ENCODE results near the gene IGSF9.

The IGSF9 gene, protein sequence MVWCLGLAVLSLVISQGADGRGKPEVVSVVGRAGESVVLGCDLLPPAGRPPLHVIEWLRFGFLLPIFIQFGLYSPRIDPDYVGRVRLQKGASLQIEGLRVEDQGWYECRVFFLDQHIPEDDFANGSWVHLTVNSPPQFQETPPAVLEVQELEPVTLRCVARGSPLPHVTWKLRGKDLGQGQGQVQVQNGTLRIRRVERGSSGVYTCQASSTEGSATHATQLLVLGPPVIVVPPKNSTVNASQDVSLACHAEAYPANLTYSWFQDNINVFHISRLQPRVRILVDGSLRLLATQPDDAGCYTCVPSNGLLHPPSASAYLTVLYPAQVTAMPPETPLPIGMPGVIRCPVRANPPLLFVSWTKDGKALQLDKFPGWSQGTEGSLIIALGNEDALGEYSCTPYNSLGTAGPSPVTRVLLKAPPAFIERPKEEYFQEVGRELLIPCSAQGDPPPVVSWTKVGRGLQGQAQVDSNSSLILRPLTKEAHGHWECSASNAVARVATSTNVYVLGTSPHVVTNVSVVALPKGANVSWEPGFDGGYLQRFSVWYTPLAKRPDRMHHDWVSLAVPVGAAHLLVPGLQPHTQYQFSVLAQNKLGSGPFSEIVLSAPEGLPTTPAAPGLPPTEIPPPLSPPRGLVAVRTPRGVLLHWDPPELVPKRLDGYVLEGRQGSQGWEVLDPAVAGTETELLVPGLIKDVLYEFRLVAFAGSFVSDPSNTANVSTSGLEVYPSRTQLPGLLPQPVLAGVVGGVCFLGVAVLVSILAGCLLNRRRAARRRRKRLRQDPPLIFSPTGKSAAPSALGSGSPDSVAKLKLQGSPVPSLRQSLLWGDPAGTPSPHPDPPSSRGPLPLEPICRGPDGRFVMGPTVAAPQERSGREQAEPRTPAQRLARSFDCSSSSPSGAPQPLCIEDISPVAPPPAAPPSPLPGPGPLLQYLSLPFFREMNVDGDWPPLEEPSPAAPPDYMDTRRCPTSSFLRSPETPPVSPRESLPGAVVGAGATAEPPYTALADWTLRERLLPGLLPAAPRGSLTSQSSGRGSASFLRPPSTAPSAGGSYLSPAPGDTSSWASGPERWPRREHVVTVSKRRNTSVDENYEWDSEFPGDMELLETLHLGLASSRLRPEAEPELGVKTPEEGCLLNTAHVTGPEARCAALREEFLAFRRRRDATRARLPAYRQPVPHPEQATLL

DNA sequence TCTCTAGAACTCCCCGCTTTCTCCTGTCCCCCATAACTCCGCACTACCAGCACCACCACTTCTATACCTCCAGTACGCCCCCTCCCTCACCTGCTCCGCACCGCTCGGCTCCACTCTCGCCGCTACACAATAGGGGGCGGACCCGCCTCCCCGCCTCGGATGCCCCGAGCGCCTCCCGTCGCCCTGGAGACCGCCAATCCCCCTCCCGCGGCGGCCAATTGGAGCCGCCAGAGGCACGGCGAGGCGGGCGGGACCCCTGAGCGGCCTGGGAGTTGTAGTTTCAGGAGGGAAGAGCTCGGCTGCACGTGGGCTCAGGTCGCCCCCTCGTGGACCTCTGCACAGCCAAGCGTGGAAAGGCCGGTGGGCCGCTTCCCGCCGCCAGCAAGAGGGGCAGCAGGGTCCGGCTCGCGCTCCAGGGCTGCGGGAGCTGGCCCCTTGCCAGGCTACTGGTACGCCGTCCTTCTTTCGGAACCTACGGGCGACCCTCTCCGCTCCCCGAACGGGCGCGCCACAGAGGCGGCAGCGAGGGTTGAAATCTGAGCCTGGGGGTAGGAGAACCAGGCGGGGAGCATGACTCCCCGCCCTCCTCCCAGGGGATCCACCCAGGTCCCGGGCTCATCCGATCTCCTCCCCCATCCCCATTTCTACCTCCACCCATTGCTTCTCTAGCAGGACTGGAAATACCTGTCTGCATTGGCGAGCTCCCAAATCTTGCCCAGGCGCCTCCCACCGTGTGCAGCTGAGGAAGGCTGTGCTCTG is at the start of gene IGSF9:
Gene IGSF9, minus strand, starts transcription at position 131 of the 759 bp plus-strand sequence. CDS start 2,159 bp downstream, outside the sequence.
- DNase-seq: peak; percentile 68

DNA sequence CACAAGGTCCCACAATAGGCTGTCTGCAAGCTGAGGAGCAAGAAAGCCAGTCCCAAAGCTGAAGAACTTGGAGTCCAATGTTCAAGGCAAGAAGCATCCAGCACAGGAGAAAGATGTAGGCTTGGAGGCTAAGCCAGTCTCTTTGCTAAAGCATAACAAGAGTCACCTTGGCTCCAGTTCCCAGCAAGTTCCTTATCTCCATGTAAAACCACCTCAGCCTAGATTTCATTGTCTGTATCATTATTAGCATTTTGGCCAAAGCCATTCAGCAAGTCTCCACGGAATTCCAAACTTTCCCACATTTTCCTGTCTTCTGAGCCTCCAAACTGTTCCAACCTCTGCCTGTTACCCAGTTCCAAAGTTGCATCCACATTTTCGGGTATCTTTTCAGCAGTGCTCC is 49.5 kb upstream of the IGSF9 start:
- DNase-seq: no peak

DNA sequence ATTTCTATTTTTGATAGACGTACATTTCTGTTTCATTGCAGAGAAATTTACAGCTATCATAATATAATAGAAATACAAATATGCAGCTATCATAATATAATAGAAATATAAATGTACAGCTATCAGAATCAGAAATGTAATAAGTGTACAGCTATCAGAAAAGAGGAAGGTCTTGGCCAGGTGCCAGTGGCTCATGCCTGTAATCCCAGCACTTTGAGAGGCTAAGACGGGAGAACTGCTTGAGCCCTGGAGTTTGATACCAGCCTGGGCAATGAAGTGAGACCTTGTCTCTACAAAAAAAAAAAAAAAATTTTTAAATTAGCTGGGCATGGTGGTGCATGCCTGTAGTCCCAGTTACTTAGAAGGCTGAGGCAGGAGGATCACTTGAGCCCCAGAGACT is 48.5 kb upstream of the IGSF9 start:
- no peak for DNase-seq

DNA sequence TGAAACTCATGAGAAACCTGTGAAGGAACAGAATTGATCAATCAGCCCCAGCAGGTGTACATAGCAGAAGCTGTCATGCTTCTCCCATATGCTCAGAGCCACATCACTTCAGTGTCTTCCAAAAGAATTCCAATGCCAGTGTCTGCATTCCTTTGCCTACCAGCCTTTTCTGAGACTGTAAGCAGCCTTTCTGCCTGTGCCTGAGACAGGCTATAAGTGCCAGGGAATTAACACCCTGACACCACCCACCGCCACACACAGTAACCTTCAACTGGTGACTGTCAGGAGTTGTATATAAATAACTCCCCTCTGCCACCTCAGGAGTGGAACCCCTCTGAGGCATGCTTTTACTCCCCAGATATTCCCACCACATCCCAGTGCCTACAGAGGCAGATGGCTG is 46.7 kb upstream of the IGSF9 start:
- no peak for DNase-seq

DNA sequence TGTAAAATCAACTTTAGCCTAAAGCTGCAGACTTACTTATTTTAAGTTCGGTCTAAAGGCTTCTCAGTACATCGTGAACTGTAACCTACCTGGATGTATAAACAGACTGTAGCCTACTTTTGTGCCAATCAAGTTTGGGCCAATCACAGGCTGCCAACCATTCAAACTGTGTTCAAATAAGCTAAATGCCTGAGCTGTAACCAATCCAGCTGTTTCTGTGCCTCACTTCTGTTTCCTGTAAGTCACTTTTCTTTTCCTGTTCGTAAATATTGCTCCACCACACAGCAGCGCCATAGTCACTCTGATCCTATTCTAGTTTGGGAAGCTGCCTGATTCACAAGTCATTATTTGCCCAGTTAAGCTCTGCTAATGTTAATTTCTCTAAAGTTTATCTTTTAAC is 46.1 kb upstream of the IGSF9 start:
- no peak for DNase-seq

DNA sequence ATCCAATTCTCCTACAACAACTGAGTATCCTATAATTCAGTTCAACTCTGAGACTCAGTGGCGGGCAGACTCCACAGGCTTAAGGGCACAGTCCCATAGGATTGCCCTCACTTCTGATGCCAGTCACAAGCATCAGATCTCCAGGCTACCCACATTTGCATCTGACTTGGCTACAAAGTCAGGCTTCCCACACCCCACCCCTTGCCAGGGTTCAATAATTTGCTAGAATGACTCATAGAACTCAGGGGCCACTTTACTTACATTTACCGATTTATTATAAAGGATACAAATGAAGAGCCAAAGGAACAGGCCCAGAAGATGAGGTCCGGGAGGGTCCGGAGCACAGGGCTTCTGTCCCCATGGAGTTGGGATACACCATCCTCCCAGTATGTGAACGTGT is 44.6 kb upstream of the IGSF9 start:
- no peak for DNase-seq

DNA sequence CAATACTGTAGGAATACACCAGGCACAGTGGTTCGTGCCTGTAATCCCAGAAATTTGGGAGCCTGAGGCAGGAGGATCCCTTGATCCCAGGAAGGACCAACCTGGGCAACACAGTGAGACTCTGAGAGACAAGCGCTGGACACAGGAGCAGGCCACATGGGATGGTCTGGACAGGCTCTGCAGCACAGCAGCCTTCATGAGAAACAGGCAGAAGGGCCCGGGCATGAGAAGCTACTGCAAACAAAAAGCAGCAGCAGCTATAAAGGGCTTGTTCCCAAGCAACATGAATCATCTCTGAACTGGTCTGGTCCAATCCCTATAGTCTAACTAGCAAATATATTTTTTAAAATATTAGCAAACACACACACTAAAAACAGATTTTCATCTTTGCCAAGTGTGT is 44.2 kb upstream of the IGSF9 start:
- no peak for DNase-seq

DNA sequence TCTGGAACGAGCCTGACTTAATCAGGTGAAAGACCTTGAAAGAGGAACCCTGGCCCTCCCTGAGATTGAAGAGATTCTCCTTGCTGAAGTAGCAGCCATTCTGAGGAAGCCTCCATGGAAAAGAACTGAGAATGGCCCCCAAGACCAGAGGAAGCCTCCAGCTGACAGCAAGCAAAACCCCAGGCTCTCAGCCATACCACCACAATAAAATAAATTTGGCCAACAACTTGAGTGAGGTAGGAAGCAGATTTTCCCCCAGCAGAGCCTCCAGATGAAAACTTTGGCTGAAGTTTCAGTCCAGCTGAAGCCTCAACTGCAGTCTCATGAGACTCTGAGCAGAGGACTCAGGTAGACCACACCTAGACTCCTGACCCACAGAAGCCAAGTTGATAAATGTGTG is 42.6 kb upstream of the IGSF9 start:
- no peak for DNase-seq

DNA sequence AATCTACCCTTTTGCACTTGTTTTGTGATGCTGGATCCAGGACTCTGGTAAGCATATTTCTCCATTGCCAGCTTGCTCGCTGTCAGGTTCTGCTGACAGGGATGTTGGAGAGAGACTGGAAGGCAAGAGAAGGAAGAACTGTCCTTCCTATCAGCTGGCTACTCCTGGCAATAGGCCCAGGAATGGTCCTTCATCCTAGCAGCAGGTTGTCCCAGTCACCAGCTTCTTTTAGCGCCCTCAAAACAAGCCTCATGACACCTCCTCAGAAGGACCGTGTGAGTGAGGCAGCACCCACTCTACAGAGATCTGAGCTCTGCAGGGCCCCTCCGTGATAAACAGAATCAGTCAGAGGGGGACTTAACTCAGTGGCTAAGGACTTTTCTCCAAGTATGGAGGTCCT is 41.8 kb upstream of the IGSF9 start:
- DNase-seq: no peak

DNA sequence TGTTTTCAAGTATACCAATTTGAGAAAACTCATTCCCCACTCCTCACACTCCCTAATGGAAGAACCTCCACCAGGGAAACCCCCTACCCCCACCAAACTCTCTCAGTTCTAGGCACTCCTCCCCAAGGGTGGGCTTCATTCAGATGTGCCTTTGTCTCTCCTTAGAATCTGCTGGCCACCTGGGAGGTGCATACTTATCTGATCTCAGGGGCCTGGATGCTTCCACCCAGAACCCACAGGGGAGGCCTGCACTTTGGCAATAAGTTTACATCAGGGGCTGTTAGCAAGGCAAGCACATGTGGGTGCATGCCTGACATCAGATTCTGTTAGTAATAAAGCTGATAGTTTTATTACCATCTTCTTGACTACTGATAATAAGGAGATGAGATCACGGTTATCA is 41.1 kb upstream of the IGSF9 start:
- no peak for DNase-seq

DNA sequence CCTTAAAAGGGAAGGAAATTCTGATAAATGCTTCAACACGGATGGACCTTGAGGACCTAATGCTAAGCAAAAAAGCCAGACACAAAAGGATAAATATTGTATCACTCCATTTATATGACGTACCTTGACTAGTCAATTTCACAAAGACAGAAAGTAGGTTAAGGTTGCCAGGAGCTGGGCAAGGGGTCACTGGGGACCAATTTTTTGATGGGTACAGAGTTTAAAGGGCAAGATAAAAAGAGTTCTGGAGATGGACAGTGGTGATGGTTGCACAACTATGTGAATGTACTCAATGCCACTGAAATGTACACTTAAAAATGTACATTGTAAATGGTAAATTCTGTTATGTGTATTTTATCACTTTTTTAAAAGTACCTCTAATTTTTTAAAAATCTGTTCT is 40.7 kb upstream of the IGSF9 start:
- no peak for DNase-seq

DNA sequence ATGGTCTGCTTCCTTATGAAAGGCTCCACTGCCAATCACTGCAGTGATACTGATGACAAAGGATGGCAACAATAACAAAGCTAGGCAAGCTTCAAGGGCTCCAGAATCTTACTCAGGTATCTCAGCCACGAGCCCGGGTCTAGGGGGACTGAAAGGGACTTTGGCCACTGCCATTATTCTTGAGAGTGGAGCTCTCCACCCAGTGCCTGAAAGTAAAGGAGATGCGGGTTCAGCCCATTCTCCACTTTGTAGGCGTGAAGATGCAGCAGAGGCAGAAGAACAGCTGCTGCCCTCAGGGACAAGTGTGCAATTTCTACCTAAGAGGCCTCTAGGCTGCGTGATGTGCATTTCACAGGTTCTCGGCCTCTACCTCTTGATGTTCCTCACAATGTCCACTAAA is 40.1 kb upstream of the IGSF9 start:
- no peak for DNase-seq

DNA sequence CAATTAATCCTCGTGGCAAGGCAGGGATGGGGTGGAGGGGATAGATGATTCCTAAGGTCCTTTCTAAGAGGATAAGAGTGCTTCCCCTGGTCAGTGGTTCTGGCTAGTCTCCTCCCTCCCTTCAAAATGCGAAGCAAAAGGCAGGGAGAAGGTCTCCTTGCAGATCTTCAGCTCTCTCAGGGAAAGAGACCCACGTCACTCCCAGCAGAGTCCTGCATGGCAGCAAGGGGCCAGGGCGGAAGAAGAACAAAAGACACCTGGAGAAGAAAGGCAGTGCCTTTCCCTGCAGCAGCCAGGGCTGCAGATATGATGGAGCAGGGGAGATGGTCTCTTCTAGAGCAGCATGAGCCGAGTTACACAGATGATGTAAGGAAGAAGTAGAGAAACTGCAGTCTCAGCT is 38.3 kb upstream of the IGSF9 start:
- DNase-seq: no peak

DNA sequence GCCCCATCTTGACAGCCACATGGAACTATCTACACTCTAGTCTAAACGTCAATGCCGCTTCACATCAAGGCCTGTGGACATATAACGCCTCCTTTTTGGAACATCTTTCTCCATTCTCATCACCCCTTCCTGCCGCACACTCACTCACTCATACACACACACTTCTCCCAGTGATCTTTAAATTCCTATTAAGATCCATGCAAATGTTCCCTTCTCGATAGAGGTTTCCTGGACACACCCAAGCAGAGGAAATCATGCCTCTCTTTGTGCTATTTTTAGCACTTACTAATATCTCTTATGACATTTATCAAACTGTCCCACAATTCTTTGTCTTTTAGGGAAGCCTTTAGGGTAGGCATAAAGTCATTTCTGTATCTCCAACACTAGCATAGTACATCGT is 36.9 kb upstream of the IGSF9 start:
- DNase-seq: no peak

DNA sequence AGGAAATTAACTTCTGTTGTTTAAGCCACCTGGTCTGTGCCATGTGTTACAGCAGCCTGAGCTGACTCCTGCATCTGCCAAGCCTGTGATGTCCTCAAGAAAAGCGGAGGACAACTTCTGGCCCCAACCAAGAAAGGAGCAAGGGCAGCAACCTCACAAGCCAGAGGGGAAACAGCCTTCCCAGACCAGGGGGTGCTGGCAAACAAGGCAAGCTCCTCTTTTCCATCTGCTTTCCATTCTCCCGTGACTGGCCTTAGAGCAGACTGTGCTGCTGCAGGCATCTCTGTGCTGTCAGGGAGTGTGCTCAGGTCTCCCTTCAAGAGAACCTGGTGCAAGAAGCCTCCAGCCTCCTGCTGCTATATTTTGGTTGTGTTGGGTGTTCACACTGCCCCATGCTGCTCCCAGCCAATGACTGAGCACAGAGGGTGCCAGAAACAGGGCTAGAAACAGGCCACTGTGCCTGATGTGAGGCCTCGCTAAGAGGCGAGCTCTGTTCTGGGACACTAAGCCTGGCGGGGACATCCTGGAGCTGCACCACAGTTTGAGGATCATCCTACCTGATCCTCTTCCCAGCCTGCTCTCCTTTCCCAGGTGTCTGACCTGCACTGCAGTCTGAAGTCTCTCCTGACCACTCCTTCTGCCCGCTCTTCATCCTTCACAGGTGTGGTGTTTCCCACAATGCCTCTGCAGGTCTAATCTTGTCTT is 36.1 kb upstream of the IGSF9 start:
- no peak for DNase-seq

DNA sequence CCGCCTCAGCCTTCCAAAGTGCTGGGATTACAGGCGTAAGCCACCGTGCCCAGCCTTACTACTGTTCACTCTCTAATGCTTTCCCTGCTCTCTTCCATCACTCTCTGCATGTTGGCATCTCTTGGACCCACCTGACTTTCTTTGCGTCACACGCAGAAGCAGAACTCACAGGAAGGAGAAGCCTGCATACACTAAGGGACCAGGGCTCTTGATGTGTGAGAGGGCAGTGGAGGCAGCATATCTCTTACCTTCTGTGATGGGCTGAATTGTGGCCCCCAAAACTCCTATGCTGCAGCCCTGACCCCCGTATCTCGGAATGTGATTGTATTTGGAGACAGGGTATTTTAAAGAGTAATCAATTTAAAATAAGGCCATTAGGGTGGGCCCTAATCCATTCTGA is 35.4 kb upstream of the IGSF9 start:
- DNase-seq: no peak

DNA sequence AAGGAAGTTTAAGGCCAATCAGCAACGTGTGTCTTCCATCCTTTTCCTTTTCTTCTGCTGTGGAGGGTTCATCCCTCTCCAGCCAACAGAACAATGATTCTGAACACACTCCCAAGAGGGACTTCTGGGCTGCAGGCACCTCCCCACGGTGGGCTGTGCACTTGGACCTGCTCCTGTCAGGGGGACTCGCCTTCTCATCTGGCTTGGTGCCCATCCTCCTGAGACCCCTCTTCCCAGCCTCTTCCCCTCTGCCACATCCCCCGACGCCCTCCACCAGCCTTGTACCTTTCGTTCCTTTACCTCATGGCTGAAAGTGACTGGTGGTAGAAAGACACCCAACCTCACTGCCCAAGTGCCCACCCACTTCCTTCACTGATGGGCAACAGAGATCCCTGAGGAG is 34.7 kb upstream of the IGSF9 start:
- no peak for DNase-seq

DNA sequence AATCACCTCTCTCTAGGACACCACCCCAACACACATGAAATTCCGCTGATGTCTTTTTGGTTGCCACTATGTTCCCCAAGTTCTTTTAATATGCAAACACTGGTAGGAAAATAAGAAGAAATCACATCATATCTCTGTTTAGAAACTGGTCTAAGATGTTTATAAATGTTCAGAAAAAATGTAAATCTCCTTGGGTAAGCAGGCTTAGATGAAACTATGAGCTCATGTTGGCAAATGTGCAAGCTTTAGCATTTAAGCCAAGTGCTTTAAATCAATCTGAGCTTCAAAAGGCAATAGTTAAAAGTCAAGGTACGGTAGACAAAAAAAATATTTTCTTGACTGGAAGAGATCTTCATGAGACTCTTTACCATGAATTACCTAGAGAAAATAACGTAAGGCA is 33.8 kb upstream of the IGSF9 start:
- no peak for DNase-seq

DNA sequence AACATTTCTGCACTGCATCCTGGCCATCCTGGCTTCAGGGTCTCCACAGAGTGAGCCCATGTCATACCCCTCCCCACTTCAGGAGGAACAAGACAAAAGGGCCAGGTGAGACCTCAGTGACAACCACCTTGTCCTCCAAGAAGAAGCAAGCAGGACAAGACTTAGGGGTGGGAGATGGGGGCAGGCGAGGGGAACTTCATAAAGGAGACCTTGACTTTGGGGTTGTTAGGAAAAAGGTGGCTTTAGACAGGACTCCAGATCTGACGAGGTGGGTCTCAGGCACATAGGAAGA is 32.6 kb upstream of the IGSF9 start:
- no peak for DNase-seq

DNA sequence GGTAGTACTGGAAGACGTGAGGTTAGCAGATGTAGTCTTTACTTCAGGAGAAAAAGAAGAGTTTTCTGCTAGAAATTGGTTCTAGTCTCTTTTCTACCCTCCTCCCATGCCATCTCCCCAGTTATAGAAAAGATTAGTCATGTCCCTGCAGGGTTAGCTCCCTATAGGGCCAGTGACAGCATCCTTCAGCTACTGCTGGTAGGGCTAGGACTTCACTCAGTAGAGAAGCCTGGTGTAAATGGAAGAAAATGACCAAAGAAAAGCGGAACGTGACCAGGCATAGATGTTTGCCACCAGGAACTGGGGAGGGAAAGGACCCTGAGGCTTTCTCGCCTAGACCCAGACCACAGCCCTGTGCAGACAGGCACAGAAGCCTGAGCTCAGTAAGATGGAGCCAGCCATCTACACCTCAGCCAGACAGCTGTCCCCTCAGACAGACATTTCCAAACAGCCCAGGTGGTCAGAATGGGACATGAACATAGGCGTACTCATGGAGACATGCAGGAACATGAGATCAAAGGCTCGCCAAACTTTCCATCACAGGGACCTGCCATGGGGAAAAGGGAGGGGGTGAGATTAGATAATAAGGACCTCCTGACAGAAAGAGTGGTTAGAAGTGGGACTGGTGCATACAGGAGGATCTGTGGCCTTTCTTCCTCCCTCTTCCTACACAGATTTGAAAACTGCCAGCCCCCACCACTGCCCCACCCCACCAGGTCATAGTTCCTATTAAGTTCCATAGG is 32.1 kb upstream of the IGSF9 start:
- DNase-seq: no peak

DNA sequence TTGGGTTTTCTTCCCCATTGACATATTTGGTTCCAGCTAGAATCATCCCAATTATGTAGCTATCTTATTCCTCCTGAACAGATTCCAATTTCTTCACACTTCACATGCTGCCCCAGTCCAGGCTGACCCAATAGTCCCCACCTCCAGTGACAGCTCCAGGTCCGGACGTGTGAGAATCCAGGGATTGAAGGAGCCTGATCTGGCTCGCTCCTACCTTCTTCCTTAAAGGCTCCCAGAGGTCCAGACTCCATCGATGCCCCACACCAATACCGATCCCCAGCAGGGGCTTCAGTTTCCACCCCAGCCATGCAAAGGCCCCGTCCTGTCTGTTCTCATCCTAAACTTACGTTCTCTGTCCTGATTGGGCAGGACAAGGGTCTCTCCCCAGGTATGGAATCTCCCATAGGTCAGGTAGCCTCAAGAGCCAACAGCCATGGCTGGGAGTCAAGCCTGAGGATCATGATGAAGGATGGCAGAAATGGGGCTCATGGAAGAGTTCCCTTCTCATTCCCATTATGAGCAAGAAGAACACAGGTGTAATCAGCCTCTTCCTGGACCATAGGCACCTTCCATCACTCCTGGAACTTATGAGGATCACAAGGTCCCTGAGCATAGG is 29.0 kb upstream of the IGSF9 start:
- DNase-seq: no peak

Data from stimulated activated CD4-positive, alpha-beta T cell treated with anti-CD3 and anti-CD28 coated beads, Interleukin-12 subunit alpha, Interleukin-12 subunit beta, amount 100 ng/mL, for 4 hours (primary cell).